Adrenal gland (tissue), 12 donors: ENCODE data around the gene VPS4B. TPM values are rescaled to one million over a fixed set of nuclear protein-coding genes. Genes with fewer than 3 reads are reported as not detected.

ENCODE experiments used
- DNase-seq, 7 donors: peaks; one replicate each; pipeline ENCODE4 v3.0.0-alpha.2; 2019 to 2020
- H3K27ac ChIP-seq, 5 donors: fragments of 200-600 bp; sonication (generic) in 4 of 5; 1 replicate in 3 of 5; 2 replicates in 2 of 5; pipeline versions ENCODE4 v1.5.1 to v1.8.0; 2016 to 2020; ENCODE audit warnings: mild to moderate bottlenecking in 1 of 5
- H3K27me3 ChIP-seq: fragments of 200-600 bp; 2 replicates; pipeline ENCODE4 v1.8.0; 2021
- H3K36me3 ChIP-seq, 2 donors: fragments of 200-600 bp; replicated peaks in 1 of 2; 1 replicate in 1 of 2; 2 replicates in 1 of 2; pipeline versions ENCODE4 v1.5.1 to v1.8.0; 2018 to 2022
- H3K4me1 ChIP-seq, 2 donors: fragments of 200-600 bp; replicated peaks in 1 of 2; 1 replicate in 1 of 2; 2 replicates in 1 of 2; pipeline versions ENCODE4 v1.5.1 to v1.8.0; 2018 to 2021
- H3K4me3 ChIP-seq, 4 donors: fragments of 200-600 bp; sonication (generic) in 3 of 4; one replicate each; pipeline ENCODE4 v1.5.1; 2016 to 2018
- H3K9me3 ChIP-seq, 3 donors: fragments of 200-600 bp; sonication (generic) in 1 of 3; replicated peaks in 1 of 3; 1 replicate in 2 of 3; 2 replicates in 1 of 3; pipeline versions ENCODE4 v1.5.1 to v1.8.0; 2016 to 2021
- POLR2A ChIP-seq, 2 donors: fragments of 450-650 bp; IDR thresholded peaks; one replicate each; pipeline ENCODE4 v1.6.1; 2017; ENCODE audit warnings: antibody characterized with exemption in 2 of 2, mild to moderate bottlenecking in 2 of 2, moderate library complexity in 1 of 2
- WGBS, 4 donors: extraction: QIAGEN DNeasy Blood & Tissue Kit in 2 of 4; methylation state at CpG; one replicate each; pipeline versions ENCODE4 v1.1.5 to v1.1.7; 2013 to 2017; 5-methylcytosine and 5-hydroxymethylcytosine counted together
- intact Hi-C, 2 donors: fragments of 100-400 bp; cut with DNase I; formaldehyde crosslinking; loops; one replicate each; pipeline versions ENCODE4 v1.14.1 to v1.15.0; 2022 to 2023
- polyA plus RNA-seq, 3 donors: library from polyadenylated mRNA; stranded (reverse); fragments of 200-250 nt in 2 of 3; fragments of 350-450 nt in 1 of 3; fragmentation: Illumina TruSeq in 1 of 3; extraction: RNeasy Lipid Tissue Mini Kit (QIAGEN cat#74804) in 1 of 3; gene quantifications; one replicate each; pipeline ENCODE4 v1.2.3, GENCODE V29; 2013 to 2014
- total RNA-seq, 9 donors: library from RNA; depleted of rRNA in 4 of 9; stranded (reverse); fragments of >200 nt in 4 of 9; fragments of 120-200 nt in 1 of 9; fragmentation: NEBNext Ultra II Directional in 1 of 9; extraction: Animal tissue kit (Norgen Biotek cat#: 25700) in 1 of 9; gene quantifications; one replicate each; pipeline versions ENCODE4 v1.1.0 to v1.2.4, GENCODE V29; 2013 to 2023
- TF ChIP-seq, protein P1 (sequence below), 6 experiments: fragments of 450-650 bp in 4 of 6; fragments of 200-600 bp in 2 of 6; sonication (generic) in 1 of 6; IDR thresholded peaks; 1 replicate in 5 of 6; 2 replicates in 1 of 6; pipeline versions ENCODE4 v1.5.1 to v1.8.0; 2016 to 2021; ENCODE audit warnings: antibody characterized with exemption in 6 of 6, mild to moderate bottlenecking in 2 of 6, moderate library complexity in 1 of 6
- donor health status: healthy with polysubstance abuse.
- donor health status: Bipolar disorder and iron deficiency.
- donor health status: DM: yes; HTN: yes; CAD: no.
- donor health status: DM: no; HTN: no; CAD: no.
- donor health status: DM: no; HTN: no; CAD: no.
- donor health status: DM: yes; HTN: yes; CAD: no.

The VPS4B gene
- total and polyA plus RNA-seq, 12 donors: 6.6 to 58.5 (median 36.1) TPM

DNA sequence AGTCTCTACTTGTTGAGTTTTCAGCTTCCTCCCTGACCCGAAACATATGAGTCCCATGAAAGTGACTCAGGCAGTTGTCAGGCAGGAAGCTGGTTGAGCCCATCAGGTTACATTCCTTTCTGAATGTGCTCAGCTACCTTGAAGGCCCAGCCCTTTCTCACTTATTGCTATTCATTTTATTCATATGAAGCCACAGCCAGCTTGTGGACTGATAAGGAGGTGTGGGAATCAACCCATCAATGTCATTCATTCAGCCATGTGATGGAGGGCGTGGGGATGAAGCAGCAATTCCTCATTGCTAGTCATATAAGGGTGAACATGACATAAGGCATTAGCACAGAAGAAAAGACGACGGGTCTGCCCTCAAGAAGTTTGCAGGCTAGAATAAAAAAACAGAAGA is 5.3 kb upstream of the VPS4B start:
- TF ChIP-seq POLR2A (IDR thresholded peaks at IDR 0.05): no peak
- TF ChIP-seq, protein P1, sequence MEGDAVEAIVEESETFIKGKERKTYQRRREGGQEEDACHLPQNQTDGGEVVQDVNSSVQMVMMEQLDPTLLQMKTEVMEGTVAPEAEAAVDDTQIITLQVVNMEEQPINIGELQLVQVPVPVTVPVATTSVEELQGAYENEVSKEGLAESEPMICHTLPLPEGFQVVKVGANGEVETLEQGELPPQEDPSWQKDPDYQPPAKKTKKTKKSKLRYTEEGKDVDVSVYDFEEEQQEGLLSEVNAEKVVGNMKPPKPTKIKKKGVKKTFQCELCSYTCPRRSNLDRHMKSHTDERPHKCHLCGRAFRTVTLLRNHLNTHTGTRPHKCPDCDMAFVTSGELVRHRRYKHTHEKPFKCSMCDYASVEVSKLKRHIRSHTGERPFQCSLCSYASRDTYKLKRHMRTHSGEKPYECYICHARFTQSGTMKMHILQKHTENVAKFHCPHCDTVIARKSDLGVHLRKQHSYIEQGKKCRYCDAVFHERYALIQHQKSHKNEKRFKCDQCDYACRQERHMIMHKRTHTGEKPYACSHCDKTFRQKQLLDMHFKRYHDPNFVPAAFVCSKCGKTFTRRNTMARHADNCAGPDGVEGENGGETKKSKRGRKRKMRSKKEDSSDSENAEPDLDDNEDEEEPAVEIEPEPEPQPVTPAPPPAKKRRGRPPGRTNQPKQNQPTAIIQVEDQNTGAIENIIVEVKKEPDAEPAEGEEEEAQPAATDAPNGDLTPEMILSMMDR (IDR thresholded peaks at IDR 0.05): no peak
- no peak overlapping the region for H3K4me3 ChIP-seq
- DNase-seq: no peak
- no peaks in the 10 kb centered on the region for H3K36me3 ChIP-seq
- no peaks in the 10 kb centered on the region for H3K4me1 ChIP-seq
- intact Hi-C loops: loop anchor here in 1 of 2 donors (10.0 kb wide), 1 partner anchor 423 kb away; no protein-coding TSS in a partner anchor
- H3K27me3 ChIP-seq: no peaks in the 10 kb centered on the region
- WGBS, 4 donors: 64 to 85% (median 75%) methylated on average over 4 of the region's 4 CpGs
- H3K27ac ChIP-seq: no peak overlapping the region
- H3K9me3 ChIP-seq: no peaks in the 10 kb centered on the region

DNA sequence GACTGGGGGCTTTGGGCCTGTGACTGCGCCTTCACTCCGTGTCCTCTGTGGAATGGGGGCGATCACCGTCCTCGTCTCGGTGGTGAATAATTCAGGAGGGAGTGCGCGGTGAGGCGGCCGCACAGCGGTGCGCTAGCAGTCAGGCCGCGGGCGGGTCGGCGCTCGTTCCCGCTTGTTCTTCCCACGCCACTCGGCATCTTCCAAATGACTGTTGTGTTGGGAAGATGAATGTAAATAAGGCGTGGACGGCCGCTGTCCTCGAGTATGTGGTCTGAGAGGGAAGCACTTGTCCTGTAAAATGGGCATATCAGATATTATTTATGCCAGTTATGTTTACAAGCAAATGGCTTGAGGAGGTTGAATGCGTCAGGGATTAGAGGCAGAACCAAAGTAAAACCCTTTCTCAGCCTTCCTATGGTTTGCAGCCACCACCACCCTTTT is 608 bp upstream of the VPS4B start:
- intact Hi-C loops: loop anchor here in 1 of 2 donors (10.0 kb wide), 1 partner anchor 418 kb away; no protein-coding TSS in a partner anchor
- DNase-seq: no peak
- WGBS, 4 donors: 2 to 6% (median 4%) methylated on average over 10 to 26 of the region's 26 CpGs
- Histone ChIP-seq H3K4me1 (peaks cover 8 to 15% of the 10 kb centered on the region in 2 donors), H3K27me3 (no peaks in the 10 kb centered on the region), H3K27ac (peak overlapping the region; percentile 42 to 97 (median 90)), H3K9me3 (no peaks in the 10 kb centered on the region), H3K4me3 (peak overlapping the region in 2 of 4 donors; percentile 40 to 83), H3K36me3 (no peaks in the 10 kb centered on the region)
- peak in 1 of 2 donors; percentile 1 for TF ChIP-seq POLR2A (IDR thresholded peaks at IDR 0.05)
- TF ChIP-seq, protein P1 (IDR thresholded peaks at IDR 0.05): peak in 2 of 6 experiments; percentile 0 to 47

DNA sequence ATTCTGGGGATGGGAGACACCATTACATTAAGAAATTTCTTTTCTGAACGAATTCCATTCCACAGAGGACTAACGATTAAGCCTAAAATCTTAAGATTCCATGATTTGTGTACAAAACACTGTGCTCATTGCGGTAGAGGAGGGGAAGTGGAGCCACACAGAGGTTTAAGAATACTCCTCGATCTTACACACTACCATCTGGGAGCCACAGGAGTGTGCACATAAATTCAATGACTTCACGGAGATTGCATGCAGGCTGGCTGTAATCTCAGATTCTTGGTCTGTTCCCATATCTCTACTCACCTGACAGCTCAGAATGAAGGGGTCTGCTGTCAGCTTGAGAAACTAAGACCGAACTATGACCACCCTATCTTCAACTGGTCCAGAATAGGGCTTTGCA is 762 bp downstream of the VPS4B start:
- DNase-seq: no peak
- intact Hi-C loops: loop anchor here in 1 of 2 donors (10.0 kb wide), 1 partner anchor 417 kb away; no protein-coding TSS in a partner anchor
- Histone ChIP-seq H3K9me3 (no peaks in the 10 kb centered on the region), H3K4me3 (peak overlapping the region; percentile 65 to 94 (median 77)), H3K27ac (peak overlapping the region in 2 of 5 donors; percentile 92 to 97), H3K27me3 (no peaks in the 10 kb centered on the region), H3K36me3 (no peaks in the 10 kb centered on the region), H3K4me1 (peaks cover 8 to 15% of the 10 kb centered on the region in 2 donors)
- TF ChIP-seq, protein P1 (IDR thresholded peaks at IDR 0.05): no peak
- TF ChIP-seq POLR2A (IDR thresholded peaks at IDR 0.05): no peak
- WGBS, 4 donors: 8 to 22% (median 9%) methylated on average over 5 to 6 of the region's 6 CpGs

DNA sequence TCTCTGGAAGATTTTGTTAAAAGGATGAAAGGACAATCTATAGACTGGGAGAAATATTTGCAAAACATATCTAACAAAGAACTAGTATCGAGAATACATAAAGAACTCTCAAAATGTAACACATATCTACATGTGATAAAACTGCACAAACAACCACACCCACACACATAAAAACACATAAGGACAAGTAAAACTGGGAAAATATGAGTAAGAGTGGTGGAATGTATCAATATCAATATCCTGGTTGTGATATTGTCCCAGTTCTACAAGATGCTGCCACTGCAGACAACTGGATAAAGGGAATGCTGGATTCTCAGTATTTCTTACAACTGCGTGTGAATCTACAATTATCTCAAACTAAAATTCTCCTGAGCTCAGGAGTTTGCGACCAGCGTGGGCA is 9.3 kb downstream of the VPS4B start:
- TF ChIP-seq, protein P1 (IDR thresholded peaks at IDR 0.05): no peak
- TF ChIP-seq POLR2A (IDR thresholded peaks at IDR 0.05): no peak
- H3K4me3 ChIP-seq: no peak overlapping the region
- intact Hi-C loops: loop anchor here in 1 of 2 donors (10.0 kb wide), 2 partner anchors 48 to 698 kb away; partner anchors contain the start of genes KDSR and PHLPP1
- H3K27ac ChIP-seq: no peak overlapping the region
- no peak for DNase-seq
- H3K9me3 ChIP-seq: no peaks in the 10 kb centered on the region
- whole genome bisulfite sequencing, 4 donors: 69 to 94% (median 79%) methylated on average over 4 of the region's 4 CpGs
- H3K27me3 ChIP-seq: no peaks in the 10 kb centered on the region
- no peaks in the 10 kb centered on the region for H3K4me1 ChIP-seq
- H3K36me3 ChIP-seq: peaks cover 0 to 27% of the 10 kb centered on the region in 2 donors
